Chondrocyte (in vitro differentiated cells): Measurements from ENCODE around the gene ZNF202. TPM values are rescaled to one million over a fixed set of nuclear protein-coding genes. Genes with fewer than 3 reads are reported as not detected.
"Not testable (repeated sequence)": the region's sequence is repeated elsewhere in the genome, so short reads cannot be mapped to it uniquely, and the experiment has no call there.

Experiments used
- DNase-seq: peaks from one replicate; pipeline ENCODE4 v3.0.0; 2021; ENCODE audit warnings: mixed read lengths, low spot score
- H3K27ac Mint-ChIP-seq: one replicate; pipeline ENCODE4 v1.8.0; 2021; ENCODE audit warnings: mild to moderate bottlenecking, moderate library complexity, mixed read lengths; ENCODE audit not compliant: unreplicated experiment
- H3K27me3 Mint-ChIP-seq: 2 replicates; pipeline ENCODE4 v1.8.0; 2021; ENCODE audit warnings: low read depth, mixed read lengths
- H3K36me3 Mint-ChIP-seq: 2 replicates; pipeline ENCODE4 v1.8.0; 2021; ENCODE audit warnings: low read depth, mixed read lengths
- H3K4me1 Mint-ChIP-seq: 2 replicates; pipeline ENCODE4 v1.8.0; 2021; ENCODE audit warnings: low read depth, mild to moderate bottlenecking, mixed read lengths
- H3K4me3 Mint-ChIP-seq: one replicate; pipeline ENCODE4 v1.8.0; 2021; ENCODE audit warnings: mild to moderate bottlenecking, moderate library complexity, mixed read lengths; ENCODE audit not compliant: unreplicated experiment
- H3K9me3 Mint-ChIP-seq: 2 replicates; pipeline ENCODE4 v1.8.0; 2021; ENCODE audit warnings: low read depth, mixed read lengths
- total RNA-seq: library from RNA; stranded (reverse); gene quantifications from 3 replicates; pipeline ENCODE4 v1.2.1, GENCODE V29; 2021
- TF ChIP-seq, protein P1 (sequence below): fragments of 200-600 bp; sonication (generic); IDR thresholded peaks from 2 replicates; pipeline ENCODE4 v1.5.0; 2021; ENCODE audit warnings: antibody characterized with exemption, mild to moderate bottlenecking, moderate library complexity

The ZNF202 gene
- total RNA-seq, 1 donor from 2014 or later: 10.0 TPM

DNA sequence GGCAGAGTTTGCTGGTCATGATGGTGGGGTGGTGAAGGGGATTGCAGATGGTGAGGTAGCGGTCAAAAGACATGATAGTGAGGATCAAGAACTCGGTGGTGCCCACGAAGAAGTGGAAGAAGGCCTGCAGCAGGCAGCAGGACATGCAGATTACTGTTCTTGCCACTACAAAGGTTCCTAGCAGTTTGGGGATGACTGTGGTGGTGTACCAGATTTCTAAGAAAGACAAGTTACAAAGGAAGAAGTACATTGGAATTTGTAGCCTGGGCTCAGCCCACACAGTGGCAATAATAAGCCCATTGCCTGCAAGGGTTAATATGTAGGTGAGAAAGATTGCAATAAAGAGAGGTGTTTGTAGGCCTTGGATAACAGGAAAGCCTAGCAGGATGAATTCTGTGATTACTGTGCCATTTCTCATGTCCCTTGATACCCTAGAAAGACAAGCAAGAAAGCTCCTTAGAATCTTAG is 12.7 kb upstream of the ZNF202 start, which contains the start of gene OR6X1:
TSS of gene OR6X1 (minus strand) at position 418 of the 468 bp plus-strand sequence. CDS start at position 418, 0 bp downstream.
- no peaks in the 10 kb centered on the region for H3K4me1 Mint-ChIP-seq
- no peak within 1 kb of the TSS for H3K27ac Mint-ChIP-seq
- DNase-seq: no peak
- H3K36me3 Mint-ChIP-seq: no peaks in the 10 kb centered on the region
- TF ChIP-seq, protein P1, sequence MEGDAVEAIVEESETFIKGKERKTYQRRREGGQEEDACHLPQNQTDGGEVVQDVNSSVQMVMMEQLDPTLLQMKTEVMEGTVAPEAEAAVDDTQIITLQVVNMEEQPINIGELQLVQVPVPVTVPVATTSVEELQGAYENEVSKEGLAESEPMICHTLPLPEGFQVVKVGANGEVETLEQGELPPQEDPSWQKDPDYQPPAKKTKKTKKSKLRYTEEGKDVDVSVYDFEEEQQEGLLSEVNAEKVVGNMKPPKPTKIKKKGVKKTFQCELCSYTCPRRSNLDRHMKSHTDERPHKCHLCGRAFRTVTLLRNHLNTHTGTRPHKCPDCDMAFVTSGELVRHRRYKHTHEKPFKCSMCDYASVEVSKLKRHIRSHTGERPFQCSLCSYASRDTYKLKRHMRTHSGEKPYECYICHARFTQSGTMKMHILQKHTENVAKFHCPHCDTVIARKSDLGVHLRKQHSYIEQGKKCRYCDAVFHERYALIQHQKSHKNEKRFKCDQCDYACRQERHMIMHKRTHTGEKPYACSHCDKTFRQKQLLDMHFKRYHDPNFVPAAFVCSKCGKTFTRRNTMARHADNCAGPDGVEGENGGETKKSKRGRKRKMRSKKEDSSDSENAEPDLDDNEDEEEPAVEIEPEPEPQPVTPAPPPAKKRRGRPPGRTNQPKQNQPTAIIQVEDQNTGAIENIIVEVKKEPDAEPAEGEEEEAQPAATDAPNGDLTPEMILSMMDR: no peak
- H3K27me3 Mint-ChIP-seq: peaks cover 47% of the 10 kb centered on the region
- peaks cover under 1% of the 10 kb centered on the region for H3K9me3 Mint-ChIP-seq
- no peak within 1 kb of the TSS for H3K4me3 Mint-ChIP-seq

DNA sequence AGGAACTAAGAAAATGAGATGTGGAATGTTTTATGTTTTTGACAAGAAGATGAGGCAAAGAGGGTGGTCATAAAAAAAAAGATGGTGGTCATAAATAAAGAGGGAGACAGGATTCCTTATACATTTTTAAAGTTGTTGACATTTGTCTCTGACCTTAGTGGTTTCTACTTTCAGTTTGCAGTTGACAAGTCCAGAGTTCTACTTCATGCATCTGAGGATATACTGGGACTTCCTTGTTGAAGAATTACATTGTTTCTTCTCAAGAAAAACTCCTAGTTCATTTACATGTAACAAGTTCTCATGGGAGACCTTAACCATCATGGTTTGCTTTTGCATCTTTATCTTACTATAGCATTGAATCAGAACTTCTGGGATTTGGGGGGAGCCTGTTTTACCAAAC is 11.7 kb upstream of the ZNF202 start:
- H3K27ac Mint-ChIP-seq: no peak overlapping the region

GRCh38 chr11:123751781-123752180 is 10.3 kb upstream of the ZNF202 start:
- TF ChIP-seq, protein P1: no peak
- H3K27ac Mint-ChIP-seq: no peak overlapping the region

More for the DNA sequence above, 11.7 kb upstream of the ZNF202 start:
- Mint-ChIP-seq H3K27me3 (peaks cover 52% of the 10 kb centered on the region), H3K4me1 (no peaks in the 10 kb centered on the region), H3K4me3 (no peak overlapping the region), H3K9me3 (peaks cover 10% of the 10 kb centered on the region), H3K36me3 (no peaks in the 10 kb centered on the region)
- no peak for DNase-seq
- TF ChIP-seq, protein P1: no peak

DNA sequence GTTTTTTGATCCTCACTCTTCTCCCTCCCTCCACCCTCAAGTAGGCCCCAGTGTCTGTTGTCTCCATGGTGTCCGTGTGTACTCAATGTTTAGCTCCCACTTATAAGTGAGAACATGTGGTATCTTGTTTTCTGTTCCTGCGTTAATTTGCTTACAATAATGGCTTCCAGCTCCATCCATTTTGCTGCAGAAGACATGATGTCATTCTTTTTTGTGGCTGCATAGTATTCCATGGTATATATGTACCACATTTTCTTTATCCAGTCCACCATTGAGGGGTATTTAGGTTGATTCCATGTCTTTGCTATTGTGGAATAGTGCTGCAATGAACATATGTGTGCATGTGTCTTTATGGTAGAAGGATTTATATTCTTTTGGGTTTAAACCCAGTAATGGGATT is 6.9 kb upstream of the ZNF202 start:
- Mint-ChIP-seq H3K9me3 (peaks cover 10% of the 10 kb centered on the region), H3K27me3 (peaks cover 60% of the 10 kb centered on the region)
- DNase-seq, H3K36me3 Mint-ChIP-seq, H3K4me1 Mint-ChIP-seq, H3K4me3 Mint-ChIP-seq, H3K27ac Mint-ChIP-seq: not testable (repeated sequence)

More at GRCh38 chr11:123751781-123752180, 10.3 kb upstream of the ZNF202 start:
- peaks cover 51% of the 10 kb centered on the region for H3K27me3 Mint-ChIP-seq
- peaks cover 10% of the 10 kb centered on the region for H3K9me3 Mint-ChIP-seq
- no peak overlapping the region for H3K4me3 Mint-ChIP-seq
- no peaks in the 10 kb centered on the region for H3K36me3 Mint-ChIP-seq
- H3K4me1 Mint-ChIP-seq: no peaks in the 10 kb centered on the region
- DNase-seq: no peak

GRCh38 chr11:123745764-123746451 is 4.4 kb upstream of the ZNF202 start:
- Mint-ChIP-seq H3K9me3 (peaks cover 10% of the 10 kb centered on the region), H3K4me1 (peaks cover 8% of the 10 kb centered on the region), H3K27ac (no peak overlapping the region), H3K27me3 (peaks cover 42% of the 10 kb centered on the region), H3K4me3 (no peak overlapping the region), H3K36me3 (no peaks in the 10 kb centered on the region)
- DNase-seq: no peak
- TF ChIP-seq, protein P1: no peak

DNA sequence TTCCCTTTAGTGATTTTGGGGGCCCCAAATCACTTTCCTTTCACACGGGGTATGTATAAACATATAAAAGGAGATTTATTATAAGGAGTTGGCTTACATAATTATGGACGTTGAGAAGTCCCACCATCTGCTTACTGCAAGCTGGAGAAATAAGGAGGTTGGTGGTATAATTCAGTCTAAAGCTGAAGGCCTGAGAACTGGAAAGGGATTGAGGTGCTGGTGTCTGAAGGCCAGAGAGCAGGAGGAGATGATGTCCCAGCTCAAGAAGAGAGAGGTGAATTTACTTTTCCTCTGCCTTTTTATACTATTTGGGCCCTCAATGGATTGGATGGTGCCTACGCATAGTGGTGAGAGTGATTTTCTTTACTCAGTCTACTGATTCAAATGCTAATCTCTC is 1.3 kb upstream of the ZNF202 start:
- peaks cover 18% of the 10 kb centered on the region for H3K27me3 Mint-ChIP-seq
- TF ChIP-seq, protein P1: no peak
- DNase-seq: no peak
- H3K4me1 Mint-ChIP-seq: peaks cover 20% of the 10 kb centered on the region
- H3K9me3 Mint-ChIP-seq: no peaks in the 10 kb centered on the region
- no peak overlapping the region for H3K4me3 Mint-ChIP-seq
- no peak overlapping the region for H3K27ac Mint-ChIP-seq
- no peaks in the 10 kb centered on the region for H3K36me3 Mint-ChIP-seq
